Effector memory CD4-positive, alpha-beta T cell (primary cell): ENCODE data around the gene BAX.

Experiments
- DNase-seq, 3 donors: peaks; one replicate each; pipeline ENCODE4 v3.0.0-alpha.2; 2020
- H3K27ac ChIP-seq: 2 replicates; pipeline ENCODE4 v1.7.0; 2013; ENCODE audit warnings: mild to moderate bottlenecking, low read length, moderate library complexity; ENCODE audit not compliant: insufficient read depth, poor library complexity, severe bottlenecking
- H3K27me3 ChIP-seq: replicated peaks from 2 replicates; pipeline ENCODE4 v1.7.0; 2013; ENCODE audit warnings: mild to moderate bottlenecking, low read length; ENCODE audit not compliant: insufficient read depth, control insufficient read depth, poor library complexity, severe bottlenecking
- H3K36me3 ChIP-seq: 2 replicates; pipeline ENCODE4 v1.7.0; 2013; ENCODE audit warnings: mild to moderate bottlenecking, low read length, moderate library complexity; ENCODE audit not compliant: control insufficient read depth, insufficient read depth
- H3K4me1 ChIP-seq: 2 replicates; pipeline ENCODE4 v1.7.0; 2013; ENCODE audit warnings: low read length, mild to moderate bottlenecking; ENCODE audit not compliant: control insufficient read depth, insufficient read depth, poor library complexity, severe bottlenecking
- H3K4me3 ChIP-seq: 2 replicates; pipeline ENCODE4 v1.7.0; 2013; ENCODE audit warnings: low read length, low read depth, mild to moderate bottlenecking; ENCODE audit not compliant: insufficient read depth, poor library complexity, severe bottlenecking
- H3K9me3 ChIP-seq: 2 replicates; pipeline ENCODE4 v1.7.0; 2013; ENCODE audit warnings: mild to moderate bottlenecking, low read length, moderate library complexity; ENCODE audit not compliant: control insufficient read depth

Gene BAX

GRCh38 chr19:48928164-48929025 lies 26.3 kb upstream of the BAX start:
- H3K4me1 ChIP-seq, result peaks cover 6% of the 10 kb centered on the region
- no peaks in the 10 kb centered on the region for H3K27me3 ChIP-seq
- H3K4me3 ChIP-seq, result no peak overlapping the region
- no peaks in the 10 kb centered on the region for H3K9me3 ChIP-seq
- no peaks in the 10 kb centered on the region for H3K36me3 ChIP-seq
- DNase-seq, result no peak
- H3K27ac ChIP-seq, result no peak overlapping the region

GRCh38 chr19:48933382-48933932 lies 21.2 kb upstream of the BAX start, which contains the start of gene DHDH:
Gene DHDH (plus strand): TSS chr19:48933699. CDS start chr19:48933722, 23 bp downstream.
- Histone ChIP-seq H3K27me3 (no peaks in the 10 kb centered on the region), H3K36me3 (no peaks in the 10 kb centered on the region), H3K27ac (peak within 1 kb of the TSS; percentile 43), H3K4me1 (peaks cover 9% of the 10 kb centered on the region), H3K4me3 (peak within 1 kb of the TSS; percentile 40), H3K9me3 (no peaks in the 10 kb centered on the region)
- peak; percentile 76 to 85 (median 83) for DNase-seq

GRCh38 chr19:48934837-48935236 lies 19.8 kb upstream of the BAX start:
- Histone ChIP-seq H3K27me3 (no peaks in the 10 kb centered on the region), H3K27ac (no peak overlapping the region), H3K4me3 (no peak overlapping the region), H3K36me3 (no peaks in the 10 kb centered on the region), H3K9me3 (no peaks in the 10 kb centered on the region), H3K4me1 (peaks cover 9% of the 10 kb centered on the region)
- no peak for DNase-seq

- H3K9me3 ChIP-seq, result no peaks in the 10 kb centered on the region
- peaks cover 9% of the 10 kb centered on the region for H3K4me1 ChIP-seq
- no peak for DNase-seq
- no peak overlapping the region for H3K27ac ChIP-seq
- no peaks in the 10 kb centered on the region for H3K27me3 ChIP-seq
- H3K4me3 ChIP-seq, result no peak overlapping the region
- no peaks in the 10 kb centered on the region for H3K36me3 ChIP-seq
These were observed 18.8 kb upstream of the BAX start for GRCh38 chr19:48935864-48936263.

GRCh38 chr19:48938256-48938655 lies 16.4 kb upstream of the BAX start:
- H3K9me3 ChIP-seq, result no peaks in the 10 kb centered on the region
- no peaks in the 10 kb centered on the region for H3K36me3 ChIP-seq
- no peak overlapping the region for H3K4me3 ChIP-seq
- peaks cover 4% of the 10 kb centered on the region for H3K4me1 ChIP-seq
- no peaks in the 10 kb centered on the region for H3K27me3 ChIP-seq
- H3K27ac ChIP-seq, result no peak overlapping the region
- DNase-seq, result no peak

- Histone ChIP-seq H3K27ac (no peak overlapping the region), H3K4me1 (no peaks in the 10 kb centered on the region), H3K36me3 (no peaks in the 10 kb centered on the region), H3K27me3 (no peaks in the 10 kb centered on the region), H3K9me3 (no peaks in the 10 kb centered on the region), H3K4me3 (no peak overlapping the region)
- DNase-seq, result no peak
These were observed 13.8 kb upstream of the BAX start for GRCh38 chr19:48940902-48941301.

GRCh38 chr19:48943081-48943480 lies 11.6 kb upstream of the BAX start:
- no peak overlapping the region for H3K27ac ChIP-seq
- H3K4me3 ChIP-seq, result no peak overlapping the region
- no peaks in the 10 kb centered on the region for H3K4me1 ChIP-seq
- H3K36me3 ChIP-seq, result no peaks in the 10 kb centered on the region
- H3K27me3 ChIP-seq, result no peaks in the 10 kb centered on the region
- H3K9me3 ChIP-seq, result no peaks in the 10 kb centered on the region
- no peak for DNase-seq

- Histone ChIP-seq H3K36me3 (no peaks in the 10 kb centered on the region), H3K4me3 (no peak overlapping the region), H3K27ac (no peak overlapping the region), H3K4me1 (no peaks in the 10 kb centered on the region), H3K27me3 (no peaks in the 10 kb centered on the region), H3K9me3 (no peaks in the 10 kb centered on the region)
- no peak for DNase-seq
These were observed 9.3 kb upstream of the BAX start for GRCh38 chr19:48945415-48945814.

GRCh38 chr19:48945817-48946216 lies 8.9 kb upstream of the BAX start:
- no peak overlapping the region for H3K4me3 ChIP-seq
- no peak for DNase-seq
- H3K27ac ChIP-seq, result no peak overlapping the region
- no peaks in the 10 kb centered on the region for H3K36me3 ChIP-seq
- H3K9me3 ChIP-seq, result no peaks in the 10 kb centered on the region
- H3K4me1 ChIP-seq, result no peaks in the 10 kb centered on the region
- H3K27me3 ChIP-seq, result no peaks in the 10 kb centered on the region

- Histone ChIP-seq H3K27me3 (no peaks in the 10 kb centered on the region), H3K4me1 (no peaks in the 10 kb centered on the region), H3K36me3 (no peaks in the 10 kb centered on the region), H3K27ac (no peak overlapping the region), H3K9me3 (no peaks in the 10 kb centered on the region), H3K4me3 (no peak overlapping the region)
- DNase-seq, result no peak
These were observed 8.0 kb upstream of the BAX start for GRCh38 chr19:48946463-48947257.
